ENCODE measurements around the gene SIX4.

The SIX4 gene

DNA sequence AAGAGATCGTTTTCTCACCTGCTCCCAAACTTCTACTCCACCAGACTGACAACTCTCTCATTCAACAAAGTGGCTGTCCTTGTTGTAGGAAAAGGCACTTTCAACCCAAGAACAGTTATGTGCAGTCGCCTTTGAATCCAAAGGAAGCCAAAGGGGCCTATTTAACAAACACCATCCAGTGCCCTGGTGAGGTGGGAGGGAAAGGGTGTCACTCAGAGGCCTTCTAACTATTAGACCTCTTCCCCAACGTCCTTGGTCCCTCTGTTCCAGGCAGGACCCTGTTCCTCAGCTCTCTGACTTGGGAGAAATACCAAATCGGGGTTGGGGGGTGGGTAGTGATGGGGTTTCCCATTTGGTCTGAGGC lies 3.2 kb downstream of the SIX4 start:
- FAIRE-seq, result no peak
- no peak for DNase-seq (ENCODE audit: insufficient read length)
- no peak for TF ChIP-seq TAF1 (IDR thresholded peaks at IDR 0.05; ENCODE audit: borderline replicate concordance, low read depth, low read length)
- no peak for TF ChIP-seq POLR2A (IDR thresholded peaks at IDR 0.05; ENCODE audit: low read depth, low read length)
- TF ChIP-seq POLR2AphosphoS5 (IDR thresholded peaks at IDR 0.05; ENCODE audit: low read depth, low read length), result no peak

GRCh38 chr14:60720391-60720790 lies 3.8 kb downstream of the SIX4 start:
- TF ChIP-seq POLR2A (IDR thresholded peaks at IDR 0.05; ENCODE audit: low read depth, low read length), result no peak
- TF ChIP-seq TAF1 (IDR thresholded peaks at IDR 0.05; ENCODE audit: borderline replicate concordance, low read depth, low read length), result no peak
- TF ChIP-seq POLR2AphosphoS5 (IDR thresholded peaks at IDR 0.05; ENCODE audit: low read depth, low read length), result no peak
- DNase-seq (ENCODE audit: insufficient read length) (no peak), FAIRE-seq (no peak)

DNA sequence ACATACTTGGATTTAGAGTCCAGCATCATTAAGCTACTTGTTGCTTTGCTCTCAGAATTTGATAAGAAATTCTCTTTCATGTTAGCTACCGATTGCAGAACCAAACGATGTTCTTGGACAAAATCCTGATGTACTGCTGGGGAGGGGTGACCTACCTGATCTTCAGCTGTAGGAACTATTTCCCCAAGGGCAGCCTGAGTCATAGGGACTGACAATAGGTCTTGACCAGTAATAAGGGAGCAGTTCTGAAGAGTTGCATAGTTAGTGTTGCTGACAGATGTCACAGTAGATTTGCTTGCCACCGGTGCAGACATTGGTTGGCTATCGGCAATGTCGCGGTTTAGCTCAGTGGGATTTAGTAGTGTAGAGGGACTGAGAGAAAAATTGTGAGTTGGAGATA lies 10.6 kb downstream of the SIX4 start:
- TF ChIP-seq POLR2AphosphoS5 (IDR thresholded peaks at IDR 0.05; ENCODE audit: low read depth, low read length) (no peak), POLR2A (IDR thresholded peaks at IDR 0.05; ENCODE audit: low read depth, low read length) (no peak), TAF1 (IDR thresholded peaks at IDR 0.05; ENCODE audit: borderline replicate concordance, low read depth, low read length) (no peak)
- no peak for FAIRE-seq
- no peak for DNase-seq (ENCODE audit: insufficient read length)

DNA sequence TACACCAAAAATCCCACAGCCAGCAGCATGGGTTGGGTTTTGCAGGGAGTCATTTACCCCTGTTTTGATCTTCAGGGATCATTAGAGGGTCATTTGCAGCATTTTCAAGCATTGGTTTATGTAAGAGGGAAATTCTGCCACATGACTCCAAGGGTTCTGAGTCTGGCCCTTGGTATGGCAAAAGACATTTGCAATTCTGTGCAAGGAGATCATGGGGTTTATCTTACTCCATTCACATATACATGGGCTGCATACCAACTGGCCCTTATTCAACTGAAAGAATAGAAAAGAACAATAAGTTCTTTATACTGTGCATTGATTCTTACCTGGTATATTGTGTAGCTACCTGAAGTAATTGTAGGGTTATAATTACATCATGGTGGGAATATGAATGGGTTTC lies 13.7 kb downstream of the SIX4 start:
- no peak for DNase-seq (ENCODE audit: insufficient read length)
- TF ChIP-seq POLR2AphosphoS5 (IDR thresholded peaks at IDR 0.05; ENCODE audit: low read depth, low read length), result no peak
- TF ChIP-seq POLR2A (IDR thresholded peaks at IDR 0.05; ENCODE audit: low read depth, low read length), result no peak
- FAIRE-seq, result no peak

DNA sequence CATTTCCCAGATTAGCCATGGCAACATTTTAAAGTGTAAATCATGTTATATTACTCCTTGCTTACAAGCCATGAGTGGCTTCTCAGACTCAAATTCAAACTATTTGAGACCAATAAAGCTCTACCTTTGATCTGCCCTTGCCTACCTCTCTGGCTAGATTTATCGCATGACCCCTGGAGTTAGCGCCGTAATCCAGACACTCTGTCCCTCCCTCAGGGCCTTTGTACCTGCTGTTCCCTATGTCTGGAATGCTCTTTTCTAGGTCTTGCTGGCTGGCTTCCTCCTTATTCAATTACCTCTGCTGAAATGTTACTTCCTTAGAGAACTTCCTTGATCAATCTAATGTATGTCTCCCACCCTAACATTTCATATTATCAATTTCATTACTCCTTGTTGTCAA lies 16.3 kb downstream of the SIX4 start:
- FAIRE-seq, result no peak
- TF ChIP-seq POLR2AphosphoS5 (IDR thresholded peaks at IDR 0.05; ENCODE audit: low read depth, low read length), result no peak
- no peak for TF ChIP-seq TAF1 (IDR thresholded peaks at IDR 0.05; ENCODE audit: borderline replicate concordance, low read depth, low read length)
- no peak for TF ChIP-seq POLR2A (IDR thresholded peaks at IDR 0.05; ENCODE audit: low read depth, low read length)
- DNase-seq (ENCODE audit: insufficient read length), result no peak

GRCh38 chr14:60705100-60705499 lies 19.1 kb downstream of the SIX4 start:
- TF ChIP-seq TAF1 (IDR thresholded peaks at IDR 0.05; ENCODE audit: borderline replicate concordance, low read depth, low read length) (no peak), POLR2AphosphoS5 (IDR thresholded peaks at IDR 0.05; ENCODE audit: low read depth, low read length) (no peak), POLR2A (IDR thresholded peaks at IDR 0.05; ENCODE audit: low read depth, low read length) (no peak)
- DNase-seq (ENCODE audit: insufficient read length) (no peak), FAIRE-seq (no peak)

DNA sequence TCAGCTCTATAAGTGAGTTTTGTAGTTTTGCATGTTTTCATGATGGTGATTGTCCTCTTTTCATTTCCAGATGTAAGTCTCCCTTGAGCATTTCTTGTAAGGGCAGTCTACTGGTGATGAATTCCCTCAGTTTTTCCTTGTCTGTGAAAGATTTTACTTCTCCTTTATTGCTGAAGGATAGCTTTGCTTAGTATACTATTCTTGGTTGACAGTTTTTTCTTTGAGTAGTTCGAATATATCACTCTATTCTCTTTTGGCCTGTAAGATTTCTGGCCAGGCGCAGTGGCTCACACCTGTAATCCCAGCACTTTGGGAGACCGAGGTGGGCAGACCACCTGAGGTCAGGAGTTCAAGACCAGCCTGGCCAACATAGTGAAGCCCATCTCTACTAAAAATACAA lies 23.6 kb downstream of the SIX4 start:
- FAIRE-seq (no peak), DNase-seq (ENCODE audit: insufficient read length) (no peak)
- no peak for TF ChIP-seq TAF1 (IDR thresholded peaks at IDR 0.05; ENCODE audit: borderline replicate concordance, low read depth, low read length)
- TF ChIP-seq POLR2A (IDR thresholded peaks at IDR 0.05; ENCODE audit: low read depth, low read length), result no peak
- TF ChIP-seq POLR2AphosphoS5 (IDR thresholded peaks at IDR 0.05; ENCODE audit: low read depth, low read length), result no peak

DNA sequence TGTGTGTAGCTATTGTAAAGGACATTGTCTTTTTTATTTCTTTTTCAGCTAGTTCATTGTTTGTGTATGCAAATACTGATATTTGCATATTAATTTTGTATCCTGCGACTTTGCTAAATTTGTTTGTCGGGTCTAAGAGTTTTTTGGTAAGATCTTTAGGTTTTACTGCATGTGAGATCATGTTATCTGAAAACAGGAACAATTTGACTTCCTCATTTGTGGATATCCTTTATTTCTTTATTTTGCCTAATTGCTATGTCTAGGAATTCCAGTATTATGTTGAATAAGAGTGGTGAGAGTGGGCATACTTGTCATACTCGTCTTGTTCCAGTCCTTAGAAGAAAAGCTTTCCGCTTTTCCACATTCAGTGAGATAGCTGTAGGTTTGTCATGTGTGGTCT lies 28.8 kb downstream of the SIX4 start:
- DNase-seq (ENCODE audit: insufficient read length) (no peak), FAIRE-seq (no peak)
- no peak for TF ChIP-seq POLR2AphosphoS5 (IDR thresholded peaks at IDR 0.05; ENCODE audit: low read depth, low read length)
- TF ChIP-seq TAF1 (IDR thresholded peaks at IDR 0.05; ENCODE audit: borderline replicate concordance, low read depth, low read length), result no peak
- no peak for TF ChIP-seq POLR2A (IDR thresholded peaks at IDR 0.05; ENCODE audit: low read depth, low read length)

DNA sequence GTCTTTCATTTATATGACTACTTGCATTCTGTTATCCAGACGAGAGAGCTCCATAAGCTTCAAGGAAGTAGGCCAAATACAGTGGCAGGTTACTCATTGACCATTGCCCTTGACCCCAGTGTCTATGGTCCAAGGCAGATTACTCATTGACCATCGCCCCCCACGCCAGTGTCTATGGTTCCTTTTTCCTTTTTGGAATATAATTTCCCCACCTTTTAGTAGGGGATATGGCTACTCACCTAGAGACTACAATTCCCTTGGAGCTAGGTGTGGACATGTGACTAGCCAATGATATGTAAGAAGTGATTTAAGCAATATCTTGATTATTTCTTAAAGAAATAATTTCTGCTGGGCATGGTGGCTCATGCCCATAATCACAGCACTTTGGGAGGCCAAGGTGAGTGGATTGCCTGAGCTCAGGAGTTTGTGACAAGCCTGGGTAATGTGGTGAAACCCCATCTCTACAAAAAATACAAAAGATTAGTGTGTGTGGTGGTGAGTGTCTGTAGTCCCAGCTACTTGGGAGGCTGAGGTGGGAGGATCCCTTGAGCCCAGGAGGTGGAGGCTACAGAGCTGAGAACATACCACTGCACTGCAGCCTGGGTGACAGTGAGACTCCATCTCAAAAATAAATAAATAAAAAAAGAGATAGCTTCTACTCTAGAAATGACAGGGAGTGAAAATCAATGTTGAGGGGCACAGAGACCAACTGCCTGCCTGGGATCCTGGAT lies 32.6 kb downstream of the SIX4 start:
- DNase-seq (ENCODE audit: insufficient read length), result no peak
- TF ChIP-seq POLR2AphosphoS5 (IDR thresholded peaks at IDR 0.05; ENCODE audit: low read depth, low read length) (no peak), POLR2A (IDR thresholded peaks at IDR 0.05; ENCODE audit: low read depth, low read length) (no peak), TAF1 (IDR thresholded peaks at IDR 0.05; ENCODE audit: borderline replicate concordance, low read depth, low read length) (no peak)
- FAIRE-seq, result no peak

- FAIRE-seq (no peak), DNase-seq (ENCODE audit: insufficient read length) (no peak)
- no peak for TF ChIP-seq TAF1 (IDR thresholded peaks at IDR 0.05; ENCODE audit: borderline replicate concordance, low read depth, low read length)
- TF ChIP-seq POLR2A (IDR thresholded peaks at IDR 0.05; ENCODE audit: low read depth, low read length), result no peak
- no peak for TF ChIP-seq POLR2AphosphoS5 (IDR thresholded peaks at IDR 0.05; ENCODE audit: low read depth, low read length)
These were observed 37.3 kb downstream of the SIX4 start for GRCh38 chr14:60686865-60687264.

- no peak for FAIRE-seq
- DNase-seq (ENCODE audit: insufficient read length), result no peak
- TF ChIP-seq POLR2AphosphoS5 (IDR thresholded peaks at IDR 0.05; ENCODE audit: low read depth, low read length) (no peak), POLR2A (IDR thresholded peaks at IDR 0.05; ENCODE audit: low read depth, low read length) (no peak), TAF1 (IDR thresholded peaks at IDR 0.05; ENCODE audit: borderline replicate concordance, low read depth, low read length) (no peak)
These were observed 39.9 kb downstream of the SIX4 start for GRCh38 chr14:60684203-60684602.

DNA sequence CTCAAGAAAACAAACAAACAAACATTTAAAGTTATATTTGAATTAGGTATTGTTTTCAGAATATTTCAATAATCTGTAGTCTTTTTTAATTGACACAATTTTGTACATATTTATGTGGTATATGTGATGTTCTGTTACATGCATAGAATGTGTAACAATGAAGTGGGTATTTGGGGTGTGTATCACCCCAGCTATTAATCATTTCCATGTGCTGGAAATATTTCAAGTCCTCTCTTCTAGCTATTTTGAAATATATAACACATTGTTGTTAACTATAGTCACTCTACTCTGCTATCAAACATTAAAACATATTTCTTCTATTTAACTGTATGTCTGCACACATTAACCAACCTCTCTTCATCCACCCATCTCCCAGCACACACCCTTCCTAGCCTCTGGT lies 42.9 kb downstream of the SIX4 start:
- FAIRE-seq (no peak), DNase-seq (ENCODE audit: insufficient read length) (no peak)
- TF ChIP-seq POLR2A (IDR thresholded peaks at IDR 0.05; ENCODE audit: low read depth, low read length) (no peak), TAF1 (IDR thresholded peaks at IDR 0.05; ENCODE audit: borderline replicate concordance, low read depth, low read length) (no peak), POLR2AphosphoS5 (IDR thresholded peaks at IDR 0.05; ENCODE audit: low read depth, low read length) (no peak)
